HK-2 (cell line): ENCODE data around the gene BTD.
"Not testable (repeated sequence)": the region's sequence is repeated elsewhere in the genome, so short reads cannot be mapped to it uniquely, and the experiment has no call there.

Experiments used
- DNase-seq: peaks from one replicate; pipeline ENCODE4 v3.0.0-alpha.2; 2018; ENCODE audit not compliant: unreplicated experiment

The BTD gene

GRCh38 chr3:15604584-15604983, 3.0 kb downstream of the BTD start:
- DNase-seq: not testable (repeated sequence)

GRCh38 chr3:15606434-15606891, 4.9 kb downstream of the BTD start:
- DNase-seq: no peak

GRCh38 chr3:15610082-15610759, 8.7 kb downstream of the BTD start:
- DNase-seq: peak; percentile 49

- DNase-seq: no peak
Observed at GRCh38 chr3:15611018-15611417, 9.5 kb downstream of the BTD start.

GRCh38 chr3:15612001-15612400, 10.5 kb downstream of the BTD start:
- DNase-seq: no peak

- DNase-seq: no peak
Observed at GRCh38 chr3:15614958-15615357, 13.4 kb downstream of the BTD start.

- DNase-seq: no peak
Observed at GRCh38 chr3:15616053-15616452, 14.5 kb downstream of the BTD start.

- not testable (repeated sequence) for DNase-seq
Observed at GRCh38 chr3:15619659-15620464, 18.3 kb downstream of the BTD start.

GRCh38 chr3:15623535-15624440, 22.2 kb downstream of the BTD start:
- no peak for DNase-seq

GRCh38 chr3:15628967-15629366, 27.4 kb downstream of the BTD start:
- no peak for DNase-seq

GRCh38 chr3:15629860-15630597, 28.5 kb downstream of the BTD start:
- DNase-seq: no peak

- no peak for DNase-seq
Observed at GRCh38 chr3:15630646-15631350, 29.3 kb downstream of the BTD start.

- DNase-seq: no peak
Observed at GRCh38 chr3:15631426-15632211, 30.1 kb downstream of the BTD start.

GRCh38 chr3:15632212-15632580, 30.7 kb downstream of the BTD start:
- no peak for DNase-seq

- DNase-seq: no peak
Observed at GRCh38 chr3:15633159-15633558, 31.6 kb downstream of the BTD start.

- DNase-seq: no peak
Observed at GRCh38 chr3:15633766-15634598, 32.4 kb downstream of the BTD start.

- no peak for DNase-seq
Observed at GRCh38 chr3:15634671-15635070, 33.1 kb downstream of the BTD start.

GRCh38 chr3:15635121-15635661, 33.6 kb downstream of the BTD start:
- no peak for DNase-seq
